H7 (cell line): Measurements from ENCODE around the gene MLX. TPM values are rescaled to one million over a fixed set of nuclear protein-coding genes. Genes with fewer than 3 reads are reported as not detected.
A peak's percentile ranks its signal among the peaks of the same experiment; 100 is the strongest.
"Not testable (repeated sequence)": the region's sequence is repeated elsewhere in the genome, so short reads cannot be mapped to it uniquely, and the experiment has no call there.

Experiments
- DNase-seq: peaks from one replicate; pipeline ENCODE4 v3.0.0; 2012
- H3K27me3 ChIP-seq: 2 replicates; pipeline ENCODE4 v1.6.0; 2011; ENCODE audit warnings: mild to moderate bottlenecking, low read length; ENCODE audit not compliant: control insufficient read depth, insufficient read depth
- H3K36me3 ChIP-seq: replicated peaks from 2 replicates; pipeline ENCODE4 v1.5.1; 2011; ENCODE audit warnings: low read length; ENCODE audit not compliant: control insufficient read depth, insufficient read depth
- H3K4me3 ChIP-seq: 2 replicates; pipeline ENCODE4 v1.5.1; 2011; ENCODE audit warnings: low read depth, mild to moderate bottlenecking, control low read depth, low read length, moderate library complexity; ENCODE audit not compliant: insufficient read depth
- total RNA-seq: library from RNA; depleted of rRNA; stranded (reverse); fragments of >200 nt; shearing (Covaris generic); gene quantifications from 2 replicates; pipeline ENCODE4 v1.2.3, GENCODE V29; 2014

MLX gene
- total RNA-seq, 1 experiment from 2014 or later: 35.0 TPM

DNA sequence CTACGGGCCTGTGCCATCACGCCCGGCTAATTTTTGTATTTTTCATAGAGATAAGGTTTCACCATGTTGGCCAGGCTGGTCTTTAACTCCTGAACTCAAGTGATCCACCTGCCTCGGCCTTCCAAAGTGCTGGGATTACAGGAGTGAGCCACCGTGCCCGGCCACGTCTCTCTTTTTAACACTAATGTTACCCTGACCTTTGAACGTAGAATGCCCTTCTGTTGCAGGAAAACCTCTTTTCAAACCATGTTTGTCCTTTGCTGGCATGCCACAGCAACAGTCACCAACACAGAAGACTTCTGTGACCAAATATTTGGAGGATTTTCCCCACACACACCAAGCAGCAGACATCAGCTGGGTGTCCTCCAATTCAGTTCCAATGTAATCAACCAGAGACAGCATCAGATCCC lies 22.0 kb upstream of the MLX start:
- no peaks in the 10 kb centered on the region; the same call in 1 of the 2 replicates for H3K36me3 ChIP-seq
- H3K27me3 ChIP-seq: no peaks in the 10 kb centered on the region
- no peak for DNase-seq
- H3K4me3 ChIP-seq: no peak overlapping the region

DNA sequence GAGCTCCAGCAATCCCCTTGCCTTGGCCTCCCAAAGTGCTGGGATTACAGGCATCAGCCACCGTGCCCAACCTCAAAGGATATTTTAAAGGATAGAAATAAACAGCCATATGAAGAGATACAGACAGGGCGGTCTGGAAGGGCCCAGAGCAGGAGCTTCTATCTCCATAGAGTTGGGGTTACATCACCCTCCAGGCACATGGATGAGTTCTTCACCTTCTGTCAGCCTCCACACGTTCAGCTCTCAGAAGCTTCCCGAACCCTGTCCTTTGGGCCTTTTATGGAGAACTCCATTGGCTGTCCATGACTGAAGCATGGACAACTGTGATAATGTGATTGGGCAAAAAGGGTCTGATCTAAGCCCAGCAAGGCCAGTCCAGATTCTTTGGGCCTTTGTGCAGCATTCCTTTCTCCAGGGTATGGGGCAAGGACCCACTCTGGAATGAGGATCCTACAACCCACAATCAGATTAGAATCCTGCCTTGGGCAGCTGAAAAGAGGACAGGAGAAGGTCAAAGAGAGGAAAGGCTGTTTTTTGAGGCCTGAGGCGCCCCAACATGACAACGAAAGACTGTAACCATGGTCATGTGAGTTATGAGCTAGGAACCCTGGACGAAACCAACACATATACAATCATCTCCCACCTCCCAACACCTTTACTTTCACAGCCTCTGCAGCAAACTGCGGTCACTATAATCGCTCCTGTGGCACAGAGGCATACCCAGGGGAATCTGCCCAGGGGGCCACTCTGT lies 21.0 kb upstream of the MLX start:
- H3K4me3 ChIP-seq, H3K36me3 ChIP-seq, DNase-seq, H3K27me3 ChIP-seq: not testable (repeated sequence)

DNA sequence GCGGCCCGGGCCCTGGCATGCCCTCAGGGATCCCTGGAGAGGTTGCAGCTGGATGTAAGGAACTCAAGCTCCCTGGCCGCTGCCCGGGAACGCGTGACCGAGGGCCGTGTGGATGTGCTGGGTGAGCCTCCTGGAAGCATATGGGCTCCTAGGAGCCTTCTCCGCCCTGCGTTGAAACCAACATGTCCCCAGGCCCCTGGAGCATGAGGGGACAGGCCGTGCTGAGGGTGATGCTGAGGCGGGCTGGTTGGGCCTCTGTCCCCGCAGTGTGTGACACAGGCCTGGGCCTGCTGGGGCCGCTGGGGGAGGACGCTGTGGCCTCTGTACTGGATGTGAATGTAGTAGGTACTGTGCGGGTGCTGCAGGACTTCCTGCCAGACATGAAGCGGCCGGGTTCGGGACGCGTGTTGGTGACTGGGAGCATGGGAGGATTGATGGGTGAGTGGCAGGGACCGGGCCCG lies 19.9 kb upstream of the MLX start:
- H3K27me3 ChIP-seq: no peaks in the 10 kb centered on the region
- peak; percentile 52 for DNase-seq
- H3K36me3 ChIP-seq: no peaks in the 10 kb centered on the region
- no peak overlapping the region for H3K4me3 ChIP-seq

DNA sequence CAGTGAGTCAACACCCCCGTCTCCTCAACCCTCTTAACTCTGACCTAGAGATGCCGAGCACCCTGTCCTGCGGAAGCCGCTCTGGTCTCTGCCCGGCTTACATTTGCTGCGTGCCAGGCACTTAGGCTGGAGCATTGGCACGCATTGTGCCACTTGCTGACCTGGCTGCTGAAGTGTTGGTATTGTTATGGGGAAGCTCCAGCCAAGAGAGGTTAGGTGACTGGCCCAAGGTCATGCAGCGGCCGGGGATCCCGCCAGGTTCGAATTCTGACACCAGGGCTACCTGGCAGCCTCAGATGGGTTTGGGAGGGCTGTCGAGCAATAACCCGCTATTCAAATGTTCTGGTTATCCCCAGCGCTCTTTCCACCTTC lies 19.2 kb upstream of the MLX start:
- peak overlapping the region; percentile 50; the same call in 1 of the 2 replicates for H3K4me3 ChIP-seq

DNA sequence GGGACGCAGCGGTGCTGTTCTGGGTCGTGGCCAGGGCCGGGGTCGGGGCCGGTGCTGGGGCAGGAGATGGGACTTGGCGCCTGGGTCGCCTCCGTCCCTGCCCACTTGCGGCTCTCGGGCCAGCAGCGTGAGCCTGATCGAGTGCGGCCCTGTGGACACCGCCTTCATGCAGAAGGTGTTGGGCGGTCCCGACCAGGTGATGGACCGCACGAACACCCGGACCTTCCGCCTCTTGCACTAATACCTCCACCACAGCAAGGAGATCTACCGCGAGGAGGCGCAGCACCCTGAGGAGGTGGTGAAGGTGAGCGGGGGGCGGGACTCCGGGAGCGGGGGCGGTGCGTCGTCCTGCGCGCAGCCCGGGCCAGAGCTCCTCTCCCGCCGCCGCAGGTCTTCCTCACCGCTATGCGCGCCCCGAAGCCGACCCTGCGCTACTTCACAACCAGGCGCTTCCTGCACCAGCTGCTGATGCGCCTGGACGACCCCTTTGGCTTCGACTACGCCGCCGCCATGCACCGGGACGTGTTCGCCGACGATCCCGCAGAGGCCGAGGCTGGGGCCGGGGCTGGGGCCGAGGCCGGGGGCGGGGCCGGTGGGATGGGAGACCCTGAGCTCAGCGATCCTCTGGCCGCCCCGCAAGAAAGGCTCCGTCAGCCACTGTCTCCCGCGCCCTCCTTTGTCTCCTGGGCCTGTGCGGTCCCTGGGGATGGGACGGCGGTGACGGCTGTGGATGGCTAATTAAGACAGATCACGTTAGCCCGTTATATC lies 18.6 kb upstream of the MLX start:
- Histone ChIP-seq H3K4me3 (peak overlapping the region; percentile 50), H3K27me3 (no peaks in the 10 kb centered on the region), H3K36me3 (no peaks in the 10 kb centered on the region)
- DNase-seq: peak; percentile 98

More for the DNA sequence above, 19.2 kb upstream of the MLX start:
- Histone ChIP-seq H3K27me3 (no peaks in the 10 kb centered on the region), H3K36me3 (no peaks in the 10 kb centered on the region)
- DNase-seq: no peak

DNA sequence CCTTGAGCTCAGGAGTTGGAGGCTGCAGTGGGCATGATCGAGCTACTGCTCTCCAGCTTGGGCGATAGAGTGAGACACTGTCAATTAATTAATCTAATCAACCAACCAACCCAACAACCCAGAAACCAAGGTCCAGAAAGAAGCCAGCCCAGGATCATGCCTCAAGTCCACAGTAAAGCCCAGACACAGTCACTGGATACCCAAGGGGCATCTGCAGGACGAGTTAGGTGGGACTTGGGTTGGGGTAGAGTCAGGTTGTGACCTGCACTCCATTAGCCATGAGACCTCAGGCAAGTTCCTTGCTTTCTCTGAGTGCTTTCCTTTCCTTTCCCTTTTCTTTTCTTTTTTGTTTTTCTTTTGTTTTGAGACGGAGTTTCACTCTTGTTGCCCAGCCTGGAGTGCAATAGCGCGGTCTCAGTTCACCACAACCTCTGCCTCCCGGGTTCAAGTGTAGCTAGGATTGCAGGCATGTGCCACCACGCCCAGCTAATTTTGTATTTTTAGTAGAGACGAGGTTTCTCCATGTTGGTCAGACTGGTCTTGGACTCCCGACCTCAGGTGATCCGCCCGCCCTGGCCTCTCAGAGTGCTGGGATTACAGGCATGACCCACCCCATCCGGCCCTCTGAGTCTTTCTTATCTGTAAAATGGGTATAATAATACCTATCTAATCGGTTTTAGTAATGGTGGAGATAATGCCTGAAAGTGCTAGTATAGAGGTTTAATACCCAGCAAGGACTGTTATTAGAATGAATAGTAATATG lies 17.7 kb upstream of the MLX start:
- H3K27me3 ChIP-seq: no peaks in the 10 kb centered on the region
- no peaks in the 10 kb centered on the region for H3K36me3 ChIP-seq
- peak; percentile 41 for DNase-seq
- peak overlapping the region; percentile 50 for H3K4me3 ChIP-seq

DNA sequence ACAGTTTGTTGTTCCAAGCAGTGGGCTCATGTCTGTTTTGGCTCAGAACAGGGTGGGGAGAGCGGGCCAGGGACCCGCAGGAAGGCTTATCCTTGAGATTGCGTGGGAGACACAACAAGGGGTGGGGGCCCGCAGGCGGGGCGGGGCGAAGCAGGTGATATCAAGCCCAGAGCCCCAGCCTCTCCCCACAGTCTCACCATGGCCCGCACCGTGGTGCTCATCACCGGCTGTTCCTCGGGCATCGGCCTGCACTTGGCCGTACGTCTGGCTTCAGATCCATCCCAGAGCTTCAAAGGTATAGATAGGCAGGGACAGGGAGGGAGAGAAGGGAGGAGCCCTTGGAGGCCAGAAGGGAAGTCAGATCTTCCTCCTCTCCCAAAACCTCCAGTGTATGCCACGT lies 14.2 kb upstream of the MLX start, which contains the start of gene HSD17B1:
Gene HSD17B1, plus strand, starts transcription at position 188 of the 400 bp plus-strand sequence. Its CDS starts 11 bp downstream, at position 199.
- not testable (repeated sequence) for H3K27me3 ChIP-seq, H3K36me3 ChIP-seq, H3K4me3 ChIP-seq
- DNase-seq: peak; percentile 30

DNA sequence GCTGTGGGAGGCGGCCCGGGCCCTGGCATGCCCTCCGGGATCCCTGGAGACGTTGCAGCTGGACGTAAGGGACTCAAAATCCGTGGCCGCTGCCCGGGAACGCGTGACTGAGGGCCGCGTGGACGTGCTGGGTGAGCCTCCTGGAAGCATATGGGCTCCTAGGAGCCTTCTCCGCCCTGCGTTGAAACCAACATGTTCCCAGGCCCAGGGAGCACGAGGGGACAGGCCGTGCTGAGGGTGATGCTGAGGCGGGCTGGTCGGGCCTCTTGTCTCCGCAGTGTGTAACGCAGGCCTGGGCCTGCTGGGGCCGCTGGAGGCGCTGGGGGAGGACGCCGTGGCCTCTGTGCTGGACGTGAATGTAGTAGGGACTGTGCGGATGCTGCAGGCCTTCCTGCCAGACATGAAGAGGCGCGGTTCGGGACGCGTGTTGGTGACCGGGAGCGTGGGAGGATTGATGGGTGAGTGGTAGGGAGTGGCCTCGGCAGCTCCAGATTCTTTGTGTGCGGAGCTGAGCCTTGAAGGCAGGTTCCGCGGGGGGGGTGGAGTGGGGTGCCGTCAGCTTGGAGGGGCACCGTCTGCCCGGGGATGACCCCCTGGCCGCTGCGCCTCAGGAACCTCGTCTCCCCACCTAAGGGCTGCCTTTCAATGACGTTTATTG lies 13.6 kb upstream of the MLX start:
- Histone ChIP-seq H3K27me3 (no peaks in the 10 kb centered on the region), H3K36me3 (no peaks in the 10 kb centered on the region), H3K4me3 (no peak overlapping the region)
- DNase-seq: peak; percentile 76

DNA sequence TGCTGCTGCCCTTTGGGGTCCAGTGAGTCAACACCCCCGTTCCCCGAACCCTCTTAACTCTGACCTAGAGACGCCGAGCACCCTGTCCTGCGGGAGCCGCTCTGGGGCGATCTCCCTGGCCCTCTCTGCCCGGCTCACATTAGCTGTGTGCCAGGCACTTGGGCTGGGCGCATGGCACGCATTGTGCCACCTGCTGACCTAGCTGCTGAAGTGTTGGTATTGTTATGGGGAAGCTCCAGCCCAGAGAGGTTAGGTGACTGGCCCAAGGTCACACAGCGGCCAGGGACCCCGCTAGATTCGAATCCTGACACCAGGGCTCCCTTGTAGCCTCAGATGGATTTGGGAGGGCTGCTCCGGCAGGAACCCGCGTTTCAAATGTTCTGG lies 13.0 kb upstream of the MLX start:
- Histone ChIP-seq H3K4me3 (peak overlapping the region; percentile 94), H3K27me3 (no peaks in the 10 kb centered on the region), H3K36me3 (no peaks in the 10 kb centered on the region)
- DNase-seq: no peak

DNA sequence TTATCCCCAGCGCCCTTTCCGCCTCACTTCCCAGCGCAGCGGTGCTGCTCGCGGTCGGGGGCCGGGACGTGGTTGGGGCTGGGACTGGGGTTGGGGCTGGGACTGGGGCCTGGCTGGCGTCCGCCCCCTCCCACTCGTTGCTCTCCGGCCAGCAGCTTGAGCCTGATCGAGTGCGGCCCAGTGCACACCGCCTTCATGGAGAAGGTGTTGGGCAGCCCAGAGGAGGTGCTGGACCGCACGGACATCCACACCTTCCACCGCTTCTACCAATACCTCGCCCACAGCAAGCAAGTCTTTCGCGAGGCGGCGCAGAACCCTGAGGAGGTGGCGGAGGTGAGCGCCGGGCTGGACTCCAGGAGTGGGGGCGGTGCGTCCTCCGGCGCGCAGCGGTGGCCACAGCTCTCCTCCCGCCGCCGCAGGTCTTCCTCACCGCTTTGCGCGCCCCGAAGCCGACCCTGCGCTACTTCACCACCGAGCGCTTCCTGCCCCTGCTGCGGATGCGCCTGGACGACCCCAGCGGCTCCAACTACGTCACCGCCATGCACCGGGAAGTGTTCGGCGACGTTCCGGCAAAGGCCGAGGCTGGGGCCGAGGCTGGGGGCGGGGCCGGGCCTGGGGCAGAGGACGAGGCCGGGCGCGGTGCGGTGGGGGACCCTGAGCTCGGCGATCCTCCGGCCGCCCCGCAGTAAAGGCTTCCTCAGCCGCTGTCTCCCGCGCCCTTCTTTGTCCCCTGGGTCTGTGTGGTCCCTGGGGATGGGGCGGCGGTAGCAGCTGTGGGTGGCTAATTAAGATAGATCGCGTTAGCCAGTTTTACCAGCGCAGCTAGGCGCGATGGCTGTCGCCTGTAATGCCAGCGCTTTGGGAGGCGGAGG lies 12.4 kb upstream of the MLX start:
- H3K36me3 ChIP-seq: no peaks in the 10 kb centered on the region
- peak overlapping the region; percentile 94 for H3K4me3 ChIP-seq
- H3K27me3 ChIP-seq: no peaks in the 10 kb centered on the region
- DNase-seq: peak; percentile 98

DNA sequence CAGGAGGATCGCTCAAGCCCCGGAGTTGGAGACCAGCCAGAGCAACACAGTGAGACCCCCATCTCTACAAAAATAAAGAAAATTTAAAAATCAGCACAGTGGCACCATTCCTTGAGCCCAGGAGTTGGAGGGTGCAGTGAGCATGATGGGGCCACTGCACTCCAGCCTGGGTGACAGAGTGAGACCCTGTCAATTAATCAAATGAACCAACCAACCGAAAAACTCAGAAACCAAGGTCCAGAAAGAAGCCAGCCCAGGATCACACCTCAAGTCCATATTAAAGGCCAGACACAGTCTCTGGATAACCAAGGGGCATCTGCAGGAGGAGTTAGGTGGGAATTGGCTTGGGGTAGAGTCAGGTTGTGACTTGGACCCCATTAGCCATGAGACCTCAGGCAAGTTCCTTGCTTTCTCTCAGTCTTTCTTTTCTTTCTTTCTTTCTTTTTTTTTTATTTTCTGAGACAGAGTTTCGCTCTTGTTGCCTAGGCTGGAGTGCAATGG lies 11.7 kb upstream of the MLX start:
- Histone ChIP-seq H3K27me3 (no peaks in the 10 kb centered on the region), H3K4me3 (peak overlapping the region; percentile 94), H3K36me3 (no peaks in the 10 kb centered on the region)
- DNase-seq: peak; percentile 36

DNA sequence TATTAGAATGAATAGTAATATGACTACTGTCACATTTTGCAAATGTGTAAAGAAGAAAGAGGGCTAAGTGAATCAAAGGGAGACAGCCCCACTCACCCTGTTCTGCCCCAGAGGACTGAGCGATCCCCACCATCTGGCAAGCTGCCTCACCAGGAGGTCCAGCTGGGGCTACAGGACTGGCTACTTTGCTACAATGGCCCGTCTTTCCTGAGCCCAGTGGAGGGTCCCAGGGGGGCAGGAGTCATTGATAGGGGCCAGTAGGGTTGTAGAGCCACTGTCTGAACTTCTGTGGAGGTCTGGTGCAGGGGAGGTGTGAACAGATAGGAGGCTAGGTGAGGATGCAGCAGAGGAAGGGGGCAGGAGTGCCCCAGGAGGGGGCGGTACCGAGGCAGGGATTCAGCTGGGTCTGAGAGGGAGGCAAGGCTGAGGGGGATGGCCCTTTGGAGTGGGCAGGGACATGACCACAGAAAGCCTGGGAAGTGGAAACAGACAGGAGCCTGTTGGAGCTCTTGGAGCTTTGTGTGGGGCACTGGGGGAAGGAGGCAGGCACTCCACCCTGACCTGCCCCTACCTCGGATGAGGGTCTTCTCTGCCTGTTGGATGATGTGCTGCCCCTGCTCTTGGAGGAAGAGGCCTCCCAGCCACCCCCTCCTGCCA lies 10.8 kb upstream of the MLX start:
- DNase-seq: peak; percentile 65

DNA sequence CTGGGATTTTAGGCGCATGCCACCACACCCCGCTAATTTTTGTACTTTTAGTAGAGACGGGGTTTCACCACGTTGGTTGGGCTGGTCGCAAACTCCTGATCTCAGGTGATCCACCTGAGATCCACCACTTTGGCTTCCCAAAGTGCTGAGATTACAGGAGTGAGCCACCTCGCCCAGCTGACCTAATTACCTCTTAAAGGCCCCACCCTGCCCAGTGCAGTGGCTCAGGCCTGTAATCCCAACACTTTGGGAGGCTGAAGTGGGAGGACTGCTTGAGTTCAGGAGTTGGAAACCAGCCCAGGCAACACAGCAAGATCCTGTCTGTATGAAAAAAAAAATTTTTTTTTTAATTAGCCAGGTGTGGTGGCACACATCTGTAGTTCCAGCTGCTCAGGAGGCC lies 7.8 kb upstream of the MLX start:
- Histone ChIP-seq H3K27me3 (no peaks in the 10 kb centered on the region), H3K36me3 (peaks cover 2% of the 10 kb centered on the region), H3K4me3 (no peak overlapping the region)
- DNase-seq: no peak

More for the DNA sequence above, 10.8 kb upstream of the MLX start:
- not testable (repeated sequence) for H3K4me3 ChIP-seq, H3K27me3 ChIP-seq, H3K36me3 ChIP-seq
